ENCODE data around the gene ZPLD1. TPM values are rescaled to one million over a fixed set of nuclear protein-coding genes. Genes with fewer than 3 reads are reported as not detected.

ZPLD1 gene
- total RNA-seq, 1 donor = not detected

DNA sequence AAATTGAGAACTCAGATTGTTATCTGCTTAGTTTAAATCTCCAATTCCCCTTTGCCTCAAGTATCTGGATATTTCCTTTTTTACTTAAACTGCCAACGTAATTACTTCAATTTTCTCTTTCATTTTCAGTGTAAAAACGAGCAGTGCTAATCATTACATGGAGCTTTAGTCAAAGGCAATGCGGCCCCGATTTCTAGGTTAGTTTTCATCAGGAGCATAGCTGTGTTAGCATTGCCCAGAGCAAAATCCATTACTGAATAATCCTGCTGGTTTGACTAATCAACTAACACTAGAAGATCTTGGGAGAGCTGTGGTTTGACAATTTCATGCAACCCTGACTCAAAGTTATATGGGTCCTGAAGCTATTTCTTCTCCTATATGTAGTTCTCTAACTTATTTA lies 46.2 kb downstream of the ZPLD1 start:
- Histone ChIP-seq H3K4me3 (ENCODE audit: low read length) (no peak overlapping the region), H3K27me3 (ENCODE audit: insufficient read depth, low read length) (no peaks in the 10 kb centered on the region), H3K4me1 (ENCODE audit: insufficient read depth, low read length) (no peaks in the 10 kb centered on the region), H3K9me3 (ENCODE audit: low read depth, low read length) (no peaks in the 10 kb centered on the region)

- no peaks in the 10 kb centered on the region for H3K9me3 ChIP-seq (ENCODE audit: low read depth, low read length)
- no peaks in the 10 kb centered on the region for H3K4me1 ChIP-seq (ENCODE audit: insufficient read depth, low read length)
- no peaks in the 10 kb centered on the region for H3K27me3 ChIP-seq (ENCODE audit: insufficient read depth, low read length)
- H3K4me3 ChIP-seq (ENCODE audit: low read length) = no peak overlapping the region
Measured at GRCh38 chr3:102483556-102483955, 48.7 kb downstream of the ZPLD1 start.

DNA sequence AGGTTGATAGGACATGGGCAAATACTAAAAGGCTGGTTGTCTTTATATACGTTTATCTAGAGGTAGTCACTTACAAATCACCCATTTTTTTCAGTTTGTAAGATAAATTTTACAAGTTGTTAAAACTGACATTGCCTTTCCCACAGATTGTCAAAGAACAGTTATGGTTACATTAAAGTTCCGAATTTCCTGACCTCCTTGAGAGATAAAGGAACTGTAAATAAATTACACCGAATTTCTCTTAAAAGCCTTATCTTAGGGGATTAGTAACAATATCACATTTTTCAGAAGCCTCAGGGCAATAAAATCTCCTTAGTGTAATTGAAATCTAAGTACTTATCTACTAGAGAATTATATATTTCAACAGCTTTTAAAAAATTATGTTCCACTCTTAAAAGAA lies 49.5 kb downstream of the ZPLD1 start:
- Histone ChIP-seq H3K4me1 (ENCODE audit: insufficient read depth, low read length) (no peaks in the 10 kb centered on the region), H3K27me3 (ENCODE audit: insufficient read depth, low read length) (no peaks in the 10 kb centered on the region), H3K9me3 (ENCODE audit: low read depth, low read length) (no peaks in the 10 kb centered on the region), H3K4me3 (ENCODE audit: low read length) (no peak overlapping the region)

DNA sequence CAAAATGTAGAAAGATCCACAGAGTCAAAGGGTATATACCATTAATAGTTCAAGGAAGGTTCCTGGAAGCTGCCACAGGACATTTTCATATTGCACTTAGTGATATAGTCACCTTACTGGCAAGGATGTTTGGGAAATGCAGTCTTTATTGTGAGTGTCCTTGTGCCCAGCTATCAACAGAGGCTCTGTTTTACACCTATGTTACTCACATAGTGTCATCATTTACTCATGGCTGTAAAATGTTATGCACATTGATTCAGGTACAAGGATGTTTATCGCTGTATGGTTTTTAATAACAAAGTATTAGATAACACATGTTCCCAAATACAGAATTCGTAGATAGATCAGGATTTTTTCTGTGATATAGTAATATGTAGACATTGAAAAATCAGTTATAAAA lies 50.9 kb downstream of the ZPLD1 start:
- Histone ChIP-seq H3K4me1 (ENCODE audit: insufficient read depth, low read length) (no peaks in the 10 kb centered on the region), H3K9me3 (ENCODE audit: low read depth, low read length) (no peaks in the 10 kb centered on the region), H3K4me3 (ENCODE audit: low read length) (no peak overlapping the region)

GRCh38 chr3:102488331-102488730 lies 53.5 kb downstream of the ZPLD1 start:
- no peaks in the 10 kb centered on the region for H3K9me3 ChIP-seq (ENCODE audit: low read depth, low read length)
- H3K4me1 ChIP-seq (ENCODE audit: insufficient read depth, low read length) = no peaks in the 10 kb centered on the region
- H3K27me3 ChIP-seq (ENCODE audit: insufficient read depth, low read length) = no peaks in the 10 kb centered on the region
- H3K4me3 ChIP-seq (ENCODE audit: low read length) = no peak overlapping the region

More for the DNA sequence above, 50.9 kb downstream of the ZPLD1 start:
- H3K27me3 ChIP-seq (ENCODE audit: insufficient read depth, low read length) = no peaks in the 10 kb centered on the region

DNA sequence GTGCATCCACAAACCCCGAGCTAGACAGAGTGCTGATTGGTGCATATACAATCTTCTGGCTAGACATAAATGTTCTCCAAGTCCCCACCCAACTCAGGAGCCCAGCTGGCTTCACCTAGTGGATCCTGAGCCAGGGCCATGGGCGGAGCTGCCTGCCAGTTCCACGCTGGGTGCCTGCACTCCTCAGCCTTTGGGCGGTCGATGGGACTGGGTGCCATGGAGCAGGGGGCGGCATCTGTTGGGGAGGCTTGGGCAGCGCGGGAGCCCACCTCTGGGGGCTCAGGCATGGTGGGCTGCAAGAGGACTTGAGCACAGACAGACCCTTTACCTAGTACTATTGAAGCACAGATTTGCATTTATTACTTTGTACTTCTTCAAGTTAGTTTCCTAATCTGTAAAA lies 57.5 kb downstream of the ZPLD1 start:
- Histone ChIP-seq H3K4me1 (ENCODE audit: insufficient read depth, low read length) (no peaks in the 10 kb centered on the region), H3K9me3 (ENCODE audit: low read depth, low read length) (no peaks in the 10 kb centered on the region), H3K27me3 (ENCODE audit: insufficient read depth, low read length) (no peaks in the 10 kb centered on the region), H3K4me3 (ENCODE audit: low read length) (no peak overlapping the region)

DNA sequence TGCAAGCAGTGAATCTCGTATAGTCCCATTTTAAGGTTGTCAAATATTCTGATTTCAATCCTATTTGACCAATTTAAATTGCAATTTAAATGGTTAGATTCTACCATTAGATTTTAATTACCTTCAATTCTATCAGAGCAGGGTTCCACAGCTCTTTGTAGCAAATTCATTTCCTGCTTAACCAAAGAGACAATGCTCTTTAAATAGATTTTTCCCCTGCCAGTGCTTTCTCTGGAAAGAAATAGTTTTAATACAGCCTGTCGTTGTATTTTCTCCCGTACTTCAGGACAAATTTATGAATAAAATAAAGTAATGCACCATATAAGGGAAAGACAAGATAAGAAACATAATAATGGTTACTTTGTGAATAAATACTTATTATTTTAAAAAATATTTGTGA lies 62.8 kb downstream of the ZPLD1 start:
- no peaks in the 10 kb centered on the region for H3K27me3 ChIP-seq (ENCODE audit: insufficient read depth, low read length)
- no peak overlapping the region for H3K4me3 ChIP-seq (ENCODE audit: low read length)
- H3K4me1 ChIP-seq (ENCODE audit: insufficient read depth, low read length) = no peaks in the 10 kb centered on the region
- H3K9me3 ChIP-seq (ENCODE audit: low read depth, low read length) = no peaks in the 10 kb centered on the region

DNA sequence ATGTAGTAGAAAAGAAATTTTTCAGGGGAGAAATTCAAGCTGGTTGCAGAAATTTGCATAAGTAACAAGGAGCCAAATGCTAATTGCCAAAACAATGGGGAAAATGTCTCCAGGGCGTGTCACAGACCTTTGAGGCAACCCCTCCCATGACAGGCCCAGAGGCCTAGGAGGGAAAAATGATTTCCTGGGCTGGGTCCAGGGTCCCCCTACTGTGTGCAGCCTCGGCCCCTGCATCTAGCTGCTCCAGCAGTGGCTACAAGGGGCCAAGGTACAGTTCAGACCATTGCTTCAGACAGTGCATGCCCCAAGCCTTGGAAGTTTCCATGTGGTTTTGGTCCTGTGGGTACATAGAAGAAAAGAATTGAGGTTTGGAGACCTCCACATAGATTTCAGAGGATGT lies 70.7 kb downstream of the ZPLD1 start:
- H3K27me3 ChIP-seq (ENCODE audit: insufficient read depth, low read length) = no peaks in the 10 kb centered on the region

GRCh38 chr3:102510663-102511062 lies 75.8 kb downstream of the ZPLD1 start:
- Histone ChIP-seq H3K9me3 (ENCODE audit: low read depth, low read length) (no peaks in the 10 kb centered on the region), H3K4me3 (ENCODE audit: low read length) (no peak overlapping the region), H3K27me3 (ENCODE audit: insufficient read depth, low read length) (no peaks in the 10 kb centered on the region), H3K4me1 (ENCODE audit: insufficient read depth, low read length) (no peaks in the 10 kb centered on the region)

More for the DNA sequence above, 70.7 kb downstream of the ZPLD1 start:
- Histone ChIP-seq H3K9me3 (ENCODE audit: low read depth, low read length) (no peaks in the 10 kb centered on the region), H3K4me1 (ENCODE audit: insufficient read depth, low read length) (no peaks in the 10 kb centered on the region), H3K4me3 (ENCODE audit: low read length) (no peak overlapping the region)

DNA sequence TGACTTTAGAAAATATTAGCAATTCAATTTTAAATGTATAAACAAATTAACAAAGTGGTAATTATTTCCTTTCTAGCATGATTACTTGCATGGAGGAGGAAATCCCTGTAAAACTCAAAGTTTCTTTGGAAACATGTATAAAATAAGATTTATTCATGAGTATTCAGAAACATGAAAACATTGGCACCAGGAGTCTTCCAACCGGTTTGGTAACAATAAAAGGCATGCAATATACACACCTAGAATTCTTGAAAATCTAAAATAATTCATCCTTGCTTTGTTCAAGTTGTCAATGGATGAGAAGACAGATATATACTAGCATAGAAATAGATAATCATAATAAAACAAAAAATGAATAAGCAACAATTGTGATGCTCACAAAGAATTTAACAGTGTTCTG lies 76.4 kb downstream of the ZPLD1 start:
- Histone ChIP-seq H3K9me3 (ENCODE audit: low read depth, low read length) (no peaks in the 10 kb centered on the region), H3K4me1 (ENCODE audit: insufficient read depth, low read length) (no peaks in the 10 kb centered on the region), H3K27me3 (ENCODE audit: insufficient read depth, low read length) (no peaks in the 10 kb centered on the region), H3K4me3 (ENCODE audit: low read length) (no peak overlapping the region)

DNA sequence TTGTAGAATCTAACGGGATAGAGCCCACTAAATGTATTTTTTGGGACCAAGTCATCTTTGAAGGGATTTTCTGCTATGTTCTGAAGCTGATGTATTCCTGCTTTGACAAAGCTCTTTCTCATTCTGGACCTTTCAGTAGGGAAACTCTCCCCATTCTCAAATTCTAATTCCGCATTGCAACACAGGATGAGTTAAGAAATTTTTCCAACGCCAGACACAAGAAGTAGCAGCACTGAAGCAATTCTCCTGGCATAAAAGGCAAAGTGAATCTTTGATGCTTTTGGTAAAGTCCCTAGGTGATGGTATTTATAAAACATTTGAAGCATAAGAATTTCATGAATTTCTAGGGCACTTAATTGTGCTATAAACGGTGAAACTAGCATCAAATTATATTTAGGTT lies 76.8 kb downstream of the ZPLD1 start:
- Histone ChIP-seq H3K9me3 (ENCODE audit: low read depth, low read length) (no peaks in the 10 kb centered on the region), H3K27me3 (ENCODE audit: insufficient read depth, low read length) (no peaks in the 10 kb centered on the region), H3K4me3 (ENCODE audit: low read length) (no peak overlapping the region), H3K4me1 (ENCODE audit: insufficient read depth, low read length) (no peaks in the 10 kb centered on the region)

DNA sequence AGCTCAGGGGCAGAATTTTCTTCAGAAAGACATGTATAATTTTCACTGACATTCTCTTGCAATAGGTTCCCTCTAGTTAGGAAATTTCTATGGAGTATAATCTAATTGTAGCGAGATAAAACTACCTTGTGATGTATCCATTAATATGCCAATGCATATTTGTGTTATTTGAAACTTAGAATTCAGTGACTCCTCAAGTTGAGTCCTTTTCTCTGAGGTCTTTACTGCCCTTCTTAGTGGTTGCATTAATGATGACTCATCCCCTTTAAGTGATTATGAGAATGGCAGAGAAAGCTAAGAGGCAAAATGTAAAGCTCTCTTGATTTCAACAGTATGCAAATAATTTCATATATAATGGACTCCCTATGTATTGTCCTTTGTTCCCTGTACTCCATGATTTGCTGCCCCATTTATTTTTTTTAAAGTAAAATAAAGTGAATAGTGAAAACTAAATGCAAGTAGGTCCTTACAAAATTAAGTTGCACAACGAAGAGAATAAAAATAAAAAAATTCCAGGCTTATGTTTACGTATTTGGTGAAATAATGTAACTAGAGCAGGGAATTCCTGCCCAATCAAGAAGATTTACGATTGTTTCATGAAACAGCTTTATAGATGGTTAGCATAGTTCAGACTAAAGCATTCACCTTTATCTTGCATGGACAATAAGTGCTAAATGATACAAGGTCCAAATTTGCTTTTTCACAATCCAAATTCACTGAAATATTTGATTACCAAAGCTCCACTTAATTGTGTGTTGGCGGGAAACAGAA lies 78.1 kb downstream of the ZPLD1 start:
- Histone ChIP-seq H3K4me1 (ENCODE audit: insufficient read depth, low read length) (no peaks in the 10 kb centered on the region), H3K27me3 (ENCODE audit: insufficient read depth, low read length) (no peaks in the 10 kb centered on the region), H3K4me3 (ENCODE audit: low read length) (no peak overlapping the region), H3K9me3 (ENCODE audit: low read depth, low read length) (no peaks in the 10 kb centered on the region)

- H3K4me1 ChIP-seq (ENCODE audit: insufficient read depth, low read length) = no peaks in the 10 kb centered on the region
- H3K9me3 ChIP-seq (ENCODE audit: low read depth, low read length) = no peaks in the 10 kb centered on the region
- no peaks in the 10 kb centered on the region for H3K27me3 ChIP-seq (ENCODE audit: insufficient read depth, low read length)
- no peak overlapping the region for H3K4me3 ChIP-seq (ENCODE audit: low read length)
Measured at GRCh38 chr3:102514241-102514640, 79.4 kb downstream of the ZPLD1 start.

GRCh38 chr3:102521246-102521645 lies 86.4 kb downstream of the ZPLD1 start:
- no peaks in the 10 kb centered on the region for H3K27me3 ChIP-seq (ENCODE audit: insufficient read depth, low read length)
- H3K9me3 ChIP-seq (ENCODE audit: low read depth, low read length) = no peaks in the 10 kb centered on the region
- no peaks in the 10 kb centered on the region for H3K4me1 ChIP-seq (ENCODE audit: insufficient read depth, low read length)
- H3K4me3 ChIP-seq (ENCODE audit: low read length) = no peak overlapping the region

DNA sequence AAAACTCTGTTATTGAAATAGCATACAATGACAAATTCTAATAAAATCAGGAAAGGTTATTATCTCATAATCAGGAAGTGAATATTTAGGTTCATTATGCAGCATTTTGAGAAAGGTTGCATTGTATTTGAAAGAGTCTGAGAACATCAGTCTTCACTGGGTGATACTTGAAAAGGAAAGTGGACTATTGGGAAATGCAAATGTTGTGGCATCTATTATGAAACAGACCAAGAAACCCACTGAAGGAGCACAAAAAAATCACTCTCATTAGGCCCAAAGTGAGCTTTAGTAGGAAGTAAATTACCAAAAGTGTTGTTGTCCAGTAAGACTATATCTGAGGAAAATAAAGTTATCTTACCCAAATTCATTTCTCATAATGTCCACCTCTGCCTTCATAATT lies 90.8 kb downstream of the ZPLD1 start:
- H3K27me3 ChIP-seq (ENCODE audit: insufficient read depth, low read length) = no peaks in the 10 kb centered on the region
- no peaks in the 10 kb centered on the region for H3K4me1 ChIP-seq (ENCODE audit: insufficient read depth, low read length)
- no peak overlapping the region for H3K4me3 ChIP-seq (ENCODE audit: low read length)
- no peaks in the 10 kb centered on the region for H3K9me3 ChIP-seq (ENCODE audit: low read depth, low read length)

DNA sequence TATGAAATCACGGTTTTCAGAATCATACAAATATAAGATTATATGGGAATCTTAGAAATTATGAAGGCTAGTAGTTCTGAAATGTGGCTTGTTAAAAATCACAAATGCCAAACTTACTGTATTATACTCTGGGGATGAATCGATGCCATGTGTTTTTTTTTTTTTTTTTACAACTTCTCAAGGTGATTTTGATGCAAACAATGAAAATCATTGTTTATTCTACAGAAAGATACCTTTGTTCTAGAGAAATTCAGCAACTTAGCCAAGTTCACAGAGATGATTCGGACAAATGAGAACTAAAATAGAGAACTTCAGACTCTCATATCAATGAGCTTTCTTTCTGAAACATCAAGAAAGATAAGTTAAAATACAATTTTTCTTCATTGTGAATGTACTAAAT lies 92.0 kb downstream of the ZPLD1 start:
- Histone ChIP-seq H3K27me3 (ENCODE audit: insufficient read depth, low read length) (no peaks in the 10 kb centered on the region), H3K4me3 (ENCODE audit: low read length) (no peak overlapping the region), H3K4me1 (ENCODE audit: insufficient read depth, low read length) (no peaks in the 10 kb centered on the region), H3K9me3 (ENCODE audit: low read depth, low read length) (no peaks in the 10 kb centered on the region)

Data from mononuclear cell (primary cell).